ENCODE data around the gene ACTN1.
"Not testable (repeated sequence)": the region's sequence is repeated elsewhere in the genome, so short reads cannot be mapped to it uniquely, and the experiment has no call there.

Gene ACTN1

GRCh38 chr14:68986225-68986624, 7.1 kb upstream of the ACTN1 start:
- FAIRE-seq, result no peak

- FAIRE-seq, result no peak
Observed at GRCh38 chr14:68984686-68985085, 5.6 kb upstream of the ACTN1 start.

- FAIRE-seq, result no peak
Observed at GRCh38 chr14:68983191-68983590, 4.1 kb upstream of the ACTN1 start.

- FAIRE-seq, result no peak
Observed at GRCh38 chr14:68982581-68982980, 3.5 kb upstream of the ACTN1 start.

- no peak for FAIRE-seq
Observed at GRCh38 chr14:68981539-68981976, 2.5 kb upstream of the ACTN1 start.

GRCh38 chr14:68981139-68981538, 2.0 kb upstream of the ACTN1 start:
- FAIRE-seq, result no peak

GRCh38 chr14:68979722-68980451, 785 bp upstream of the ACTN1 start:
- FAIRE-seq, result no peak

- no peak for FAIRE-seq
Observed at GRCh38 chr14:68978172-68978911, 760 bp downstream of the ACTN1 start.

- FAIRE-seq, result no peak
Observed at GRCh38 chr14:68977718-68978171, 1.4 kb downstream of the ACTN1 start.

- no peak for FAIRE-seq
Observed at GRCh38 chr14:68977180-68977717, 1.9 kb downstream of the ACTN1 start.

GRCh38 chr14:68976160-68977067, 2.7 kb downstream of the ACTN1 start:
- FAIRE-seq, result no peak

- FAIRE-seq, result no peak
Observed at GRCh38 chr14:68975667-68976066, 3.4 kb downstream of the ACTN1 start.

GRCh38 chr14:68974759-68975347, 4.2 kb downstream of the ACTN1 start:
- FAIRE-seq, result no peak

GRCh38 chr14:68973639-68974038, 5.5 kb downstream of the ACTN1 start:
- no peak for FAIRE-seq

- not testable (repeated sequence) for FAIRE-seq
Observed at GRCh38 chr14:68973219-68973565, 5.9 kb downstream of the ACTN1 start.

- FAIRE-seq, result no peak
Observed at GRCh38 chr14:68972507-68973218, 6.4 kb downstream of the ACTN1 start.

GRCh38 chr14:68971411-68972035, 7.6 kb downstream of the ACTN1 start:
- FAIRE-seq, result no peak

- FAIRE-seq, result no peak
Observed at GRCh38 chr14:68970736-68971135, 8.4 kb downstream of the ACTN1 start.

GRCh38 chr14:68970038-68970612, 9.0 kb downstream of the ACTN1 start:
- no peak for FAIRE-seq

- FAIRE-seq, result no peak
Observed at GRCh38 chr14:68969278-68970033, 9.6 kb downstream of the ACTN1 start.

Data from endometrium (tissue), 2 donors.